ENCODE measurements around the gene TNFAIP3. TPM values are rescaled to one million over a fixed set of nuclear protein-coding genes. Genes with fewer than 3 reads are reported as not detected.
A peak's percentile ranks its signal among the peaks of the same experiment; 100 is the strongest.

The TNFAIP3 gene
- total RNA-seq, 1 donor from 2014 or later, result 45.9 TPM

- DNase-seq (no peak), ATAC-seq (peak; percentile 87)
- Histone ChIP-seq H3K27ac (no peak overlapping the region), H3K4me3 (no peak overlapping the region), H3K4me1 (no peaks in the 10 kb centered on the region), H3K9me3 (no peaks in the 10 kb centered on the region), H3K27me3 (no peaks in the 10 kb centered on the region), H3K36me3 (no peaks in the 10 kb centered on the region)
- intact Hi-C loops (cut with DNase I), result no loop called here
- TF ChIP-seq CTCF (IDR thresholded peaks at IDR 0.05), result no peak
Observed at GRCh38 chr6:137904822-137905617, 38.0 kb downstream of the TNFAIP3 start.

- no peaks in the 10 kb centered on the region for H3K27me3 ChIP-seq
- H3K9me3 ChIP-seq, result no peaks in the 10 kb centered on the region
- intact Hi-C loops (cut with DNase I), result no loop called here
- H3K27ac ChIP-seq, result no peak overlapping the region
- ATAC-seq, result no peak
- TF ChIP-seq CTCF (IDR thresholded peaks at IDR 0.05), result no peak
- H3K4me1 ChIP-seq, result no peaks in the 10 kb centered on the region
- H3K4me3 ChIP-seq, result no peak overlapping the region
- DNase-seq, result no peak
- H3K36me3 ChIP-seq, result no peaks in the 10 kb centered on the region
Observed at GRCh38 chr6:137906020-137906472, 39.0 kb downstream of the TNFAIP3 start.

- DNase-seq, result no peak
- no peak for TF ChIP-seq CTCF (IDR thresholded peaks at IDR 0.05)
- no peaks in the 10 kb centered on the region for H3K27me3 ChIP-seq
- H3K4me1 ChIP-seq, result peaks cover 4% of the 10 kb centered on the region
- no peaks in the 10 kb centered on the region for H3K9me3 ChIP-seq
- H3K4me3 ChIP-seq, result no peak overlapping the region
- intact Hi-C loops (cut with DNase I), result no loop called here
- no peak for ATAC-seq
- H3K36me3 ChIP-seq, result no peaks in the 10 kb centered on the region
- no peak overlapping the region for H3K27ac ChIP-seq
Observed at GRCh38 chr6:137907170-137907569, 40.1 kb downstream of the TNFAIP3 start.

- Histone ChIP-seq H3K27me3 (no peaks in the 10 kb centered on the region), H3K27ac (no peak overlapping the region), H3K36me3 (no peaks in the 10 kb centered on the region), H3K4me1 (peaks cover 4% of the 10 kb centered on the region), H3K9me3 (no peaks in the 10 kb centered on the region), H3K4me3 (no peak overlapping the region)
- ATAC-seq (no peak), DNase-seq (no peak)
- intact Hi-C loops (cut with DNase I), result no loop called here
- no peak for TF ChIP-seq CTCF (IDR thresholded peaks at IDR 0.05)
Observed at GRCh38 chr6:137909533-137909932, 42.5 kb downstream of the TNFAIP3 start.

GRCh38 chr6:137910424-137910834 lies 43.4 kb downstream of the TNFAIP3 start:
- Histone ChIP-seq H3K36me3 (no peaks in the 10 kb centered on the region), H3K27me3 (no peaks in the 10 kb centered on the region), H3K4me1 (peaks cover 4% of the 10 kb centered on the region), H3K9me3 (no peaks in the 10 kb centered on the region), H3K27ac (no peak overlapping the region), H3K4me3 (no peak overlapping the region)
- TF ChIP-seq CTCF (IDR thresholded peaks at IDR 0.05), result no peak
- intact Hi-C loops (cut with DNase I), result no loop called here
- no peak for DNase-seq
- ATAC-seq, result peak; percentile 90

Measured in upper lobe of right lung (tissue), 1 donor.